HG02981 (cell line): ENCODE results near the gene PCYT2.

Experiments
- ATAC-seq: cut with Tn5 transposase; IDR thresholded peaks from one replicate; pipeline ENCODE4 v1.9.1; 2021; ENCODE audit warnings: mild to moderate bottlenecking, moderate library complexity; ENCODE audit not compliant: unreplicated experiment

Gene PCYT2

GRCh38 chr17:81944858-81945257 is 33.7 kb upstream of the PCYT2 start:
- no peak for ATAC-seq

- ATAC-seq, result no peak
Observed at GRCh38 chr17:81942167-81942553, 31.0 kb upstream of the PCYT2 start.

GRCh38 chr17:81941484-81942166 is 30.4 kb upstream of the PCYT2 start:
- no peak for ATAC-seq

GRCh38 chr17:81940538-81941483 is 29.6 kb upstream of the PCYT2 start:
- no peak for ATAC-seq

DNA sequence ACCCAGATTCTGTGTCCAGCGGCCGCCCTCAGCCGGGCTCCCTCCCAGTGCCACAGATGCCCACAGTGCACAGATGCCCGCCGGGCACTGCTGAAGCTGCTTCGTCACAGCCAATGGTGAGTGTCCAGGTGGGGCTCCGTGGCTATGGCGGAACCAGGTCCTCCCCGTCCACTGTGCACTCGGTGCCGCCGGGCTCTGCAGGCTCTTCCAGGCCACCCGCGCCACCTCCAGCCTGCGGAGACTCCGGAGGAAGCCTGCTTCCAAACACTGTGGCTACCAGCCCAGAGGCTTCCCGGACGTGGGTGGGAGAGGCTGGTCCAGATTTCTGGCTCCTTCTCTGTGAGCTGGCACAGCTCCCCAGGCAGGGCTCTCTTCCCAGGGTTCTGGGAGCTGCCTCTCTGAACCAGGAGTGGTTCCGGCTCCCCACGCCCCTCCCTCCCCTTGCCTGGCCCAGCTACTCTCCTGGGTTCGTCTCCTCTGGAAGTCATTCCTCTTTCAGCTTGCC is 28.7 kb upstream of the PCYT2 start:
- ATAC-seq, result no peak

DNA sequence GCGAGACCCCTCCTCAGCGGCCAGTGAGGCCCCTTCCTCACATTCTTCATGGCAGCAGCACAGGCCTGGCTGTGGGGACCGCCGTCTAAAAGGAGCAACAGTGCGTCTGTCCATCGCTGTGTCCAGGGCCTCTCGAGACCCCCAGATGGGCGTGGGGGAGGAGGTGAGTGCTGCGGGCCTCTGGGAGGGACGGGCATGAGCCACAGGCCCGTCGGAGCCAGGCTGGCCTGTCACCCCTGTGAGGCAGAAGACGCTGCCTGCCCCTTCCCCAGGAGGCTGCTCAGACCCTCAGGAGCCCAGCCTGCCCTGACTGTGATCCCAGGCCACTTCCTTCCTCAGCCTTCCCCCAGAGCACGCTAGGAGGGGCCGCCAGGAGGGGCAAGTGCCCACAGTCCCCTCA is 28.0 kb upstream of the PCYT2 start:
- ATAC-seq, result no peak

- no peak for ATAC-seq
Observed at GRCh38 chr17:81935709-81936084, 24.5 kb upstream of the PCYT2 start.

- ATAC-seq, result no peak
Observed at GRCh38 chr17:81934850-81935708, 23.9 kb upstream of the PCYT2 start.

DNA sequence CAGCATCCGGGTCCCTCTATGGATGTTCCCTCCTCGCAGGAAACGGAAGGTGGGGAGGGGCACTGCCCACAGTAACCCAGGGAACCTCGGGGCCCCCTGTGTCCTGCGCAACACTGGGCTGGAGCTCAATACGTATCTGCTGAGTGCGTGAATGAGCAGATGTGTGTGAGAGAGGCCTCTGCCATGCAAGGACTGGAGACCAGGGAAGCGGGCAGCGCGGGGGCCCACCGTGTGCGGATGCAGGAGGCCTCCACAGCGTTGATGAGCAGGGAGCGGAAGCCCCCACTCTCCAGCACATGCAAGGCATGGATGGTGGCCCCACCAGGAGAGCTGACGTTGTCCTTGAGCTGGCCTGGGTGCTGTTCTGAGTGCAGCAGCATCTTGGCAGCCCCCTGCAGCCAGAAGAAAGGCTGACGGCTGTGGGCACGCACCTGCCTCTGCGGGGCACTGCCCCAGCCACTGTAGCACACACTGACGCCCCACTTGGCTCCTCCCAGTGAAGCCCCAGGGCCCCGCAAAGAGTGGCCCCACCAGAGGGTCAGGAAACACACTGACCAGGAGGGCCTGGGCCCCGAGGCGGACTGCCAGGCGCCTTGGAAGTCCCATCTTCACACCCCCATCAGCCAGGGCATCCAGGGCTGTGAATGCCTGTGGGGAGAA is 23.0 kb upstream of the PCYT2 start:
- ATAC-seq, result no peak

- no peak for ATAC-seq
Observed at GRCh38 chr17:81933178-81933699, 22.0 kb upstream of the PCYT2 start.

DNA sequence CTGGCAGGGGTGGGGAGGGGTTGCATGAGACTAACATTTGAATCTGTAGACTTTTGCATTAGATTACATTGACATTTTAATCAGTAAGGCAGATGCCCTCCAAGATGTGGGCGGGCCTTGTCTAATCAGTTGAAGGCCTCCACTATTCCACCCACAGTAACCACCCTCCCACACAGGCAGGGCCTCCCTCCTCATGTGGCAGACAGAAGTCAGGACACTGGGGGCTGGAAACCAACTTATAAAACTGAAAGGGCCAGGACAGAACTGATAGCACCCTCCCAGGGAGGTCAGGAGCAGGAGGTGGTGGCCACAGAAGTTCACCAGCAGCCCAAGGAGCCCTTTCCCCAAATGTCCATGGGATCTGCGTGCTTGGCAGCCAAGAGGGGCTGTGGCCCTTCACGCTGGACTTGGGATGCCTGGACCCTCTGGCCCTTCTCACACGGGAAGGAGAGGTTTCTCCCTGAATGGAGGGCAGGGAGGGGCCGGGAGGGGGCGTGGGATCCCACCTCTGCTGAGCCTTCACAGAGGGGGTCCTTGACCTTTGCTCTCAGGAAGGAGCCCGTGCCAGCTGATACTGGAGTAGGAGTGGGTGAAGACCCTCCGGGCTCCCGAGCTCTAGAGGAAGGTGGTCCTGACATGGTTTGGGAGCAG is 21.3 kb upstream of the PCYT2 start:
- no peak for ATAC-seq

GRCh38 chr17:81931557-81932332 is 20.5 kb upstream of the PCYT2 start:
- no peak for ATAC-seq

GRCh38 chr17:81931189-81931556 is 20.0 kb upstream of the PCYT2 start:
- no peak for ATAC-seq

DNA sequence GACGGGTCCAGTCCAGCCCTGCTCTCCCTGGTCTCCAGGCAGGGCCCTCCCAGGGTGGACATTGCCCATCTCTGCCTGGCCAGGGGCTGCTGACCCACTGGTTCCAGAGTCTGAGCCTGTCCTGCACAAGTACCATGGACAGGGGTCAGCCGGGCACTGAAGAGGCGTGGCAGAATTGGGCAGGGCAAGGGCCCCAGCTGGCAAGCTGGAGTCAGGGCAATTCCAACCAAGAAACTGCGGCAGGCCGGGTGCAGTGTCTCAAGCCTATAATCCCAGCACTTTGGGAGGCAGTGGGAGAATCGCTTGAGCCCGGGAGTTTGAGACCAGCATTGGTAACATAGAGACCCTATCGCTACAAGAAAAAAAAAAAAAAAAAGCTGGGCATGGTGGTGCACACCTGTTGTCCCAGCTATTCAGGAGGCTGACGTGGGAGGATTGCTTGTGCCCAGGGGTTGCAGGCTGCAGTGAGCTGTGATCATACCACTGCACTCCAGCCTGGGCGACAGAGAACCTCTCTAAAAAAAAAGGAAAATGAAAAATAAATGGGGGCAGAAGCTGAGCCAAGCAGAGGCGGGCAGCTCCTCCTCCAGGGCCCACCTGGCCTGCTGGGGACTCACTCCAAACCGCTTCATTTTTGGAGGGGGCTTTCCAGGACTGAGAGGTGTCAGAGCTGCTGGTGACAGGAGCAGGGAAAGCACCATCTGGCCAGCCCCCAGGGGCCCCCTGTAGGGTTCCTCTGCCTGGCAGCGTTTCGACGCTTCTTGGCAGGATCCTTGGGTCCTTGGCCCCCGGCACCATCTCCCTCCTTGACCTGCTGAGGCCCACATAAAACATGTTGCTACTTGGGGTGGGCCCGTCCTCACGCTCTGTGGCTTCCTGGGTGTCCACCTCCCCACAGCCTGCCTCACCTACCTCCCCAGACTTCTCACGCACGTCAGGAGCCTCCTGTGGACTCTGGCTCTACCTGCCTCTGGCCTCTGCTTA is 19.2 kb upstream of the PCYT2 start:
- no peak for ATAC-seq

DNA sequence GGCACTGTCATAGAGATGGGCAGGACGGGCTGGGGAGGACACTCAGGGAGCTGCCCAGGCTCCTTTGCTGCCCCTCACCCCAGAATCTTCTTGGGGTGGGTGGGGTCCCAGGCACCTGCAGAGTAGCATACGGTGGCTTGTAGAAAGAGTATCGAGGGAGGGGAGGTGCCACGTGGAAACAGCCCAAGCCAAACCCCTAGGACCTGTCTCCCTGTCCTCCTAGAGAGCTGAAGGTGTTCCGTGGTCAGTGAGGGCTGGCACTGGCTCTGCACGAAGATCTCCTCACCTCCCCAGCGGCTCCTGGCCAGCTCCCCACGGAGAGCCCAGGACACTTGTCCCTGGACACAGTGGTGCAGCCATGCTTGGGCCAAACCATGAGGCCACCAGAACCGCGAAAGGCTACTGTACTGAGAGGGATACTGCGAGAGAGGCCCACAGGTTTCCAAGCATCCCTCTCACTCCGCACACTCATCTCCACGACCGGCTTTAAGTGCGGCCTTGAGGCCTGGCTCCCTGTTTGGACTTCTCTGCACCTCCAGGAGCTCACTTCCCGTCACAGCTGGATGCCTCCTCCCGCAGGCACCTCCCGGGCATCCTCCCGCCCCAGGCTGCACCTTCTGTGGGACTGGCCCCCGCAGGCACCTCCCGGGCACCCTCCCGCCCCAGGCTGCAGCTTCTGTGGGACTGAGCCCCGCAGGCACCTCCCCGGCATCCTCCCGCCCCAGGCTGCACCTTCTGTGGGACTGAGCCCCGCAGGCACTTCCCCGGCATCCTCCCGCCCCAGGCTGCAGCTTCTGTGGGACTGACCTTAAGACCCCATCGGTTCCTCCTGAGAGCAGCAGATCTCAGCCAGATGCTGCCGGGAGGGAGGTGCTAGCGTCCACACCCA is 18.3 kb upstream of the PCYT2 start:
- no peak for ATAC-seq

- no peak for ATAC-seq
Observed at GRCh38 chr17:81928544-81929252, 17.5 kb upstream of the PCYT2 start.
